CD4-positive, alpha-beta T cell (primary cell): ENCODE measurements around the gene TSSC4. TPM values are rescaled to one million over a fixed set of nuclear protein-coding genes. Genes with fewer than 3 reads are reported as not detected.
"Not testable (repeated sequence)": the region's sequence is repeated elsewhere in the genome, so short reads cannot be mapped to it uniquely, and the experiment has no call there.

Experiments used
- ATAC-seq: fragments of 200-7000 bp; cut with Tn5 transposase; one replicate; pipeline ENCODE4 v1.10.0; 2022; ENCODE audit warnings: mild to moderate bottlenecking; ENCODE audit not compliant: poor library complexity
- CTCF ChIA-PET: fragments of 350-600 bp; sonication (Branson Sonifier 250); formaldehyde crosslinking; loops from one replicate; lab custom pipeline; 2021; ENCODE audit warnings: antibody characterized with exemption, inconsistent platforms; lab: Charles Lee
- POLR2A ChIA-PET: fragments of 350-600 bp; sonication (Branson Sonifier 250); formaldehyde crosslinking; loops from one replicate; lab custom pipeline; 2021; ENCODE audit warnings: antibody characterized with exemption, inconsistent platforms; lab: Charles Lee
- DNase-seq, 14 experiments: peaks; one replicate each; pipeline ENCODE4 v3.0.0-alpha.2; 2013 to 2020; ENCODE audit warnings: mixed read lengths in 2 of 14
- H3K27ac ChIP-seq, 2 donors: one replicate each; pipeline versions ENCODE4 v1.5.1 to v1.7.0; 2013; ENCODE audit warnings: low read length in 2 of 2, low read depth in 1 of 2, mild to moderate bottlenecking in 1 of 2
- H3K27me3 ChIP-seq, 2 experiments: 1 replicate in 1 of 2; 2 replicates in 1 of 2; pipeline versions ENCODE4 v1.6.1 to v1.7.0; 2013; ENCODE audit warnings: low read length in 2 of 2, control low read depth in 1 of 2, mild to moderate bottlenecking in 1 of 2, moderate library complexity in 1 of 2; ENCODE audit not compliant: insufficient read depth in 2 of 2, control insufficient read depth in 1 of 2
- H3K36me3 ChIP-seq: one replicate; pipeline ENCODE4 v1.6.1; 2013; ENCODE audit warnings: low read length, control low read depth; ENCODE audit not compliant: insufficient read depth
- H3K4me1 ChIP-seq: one replicate; pipeline ENCODE4 v1.6.1; 2013; ENCODE audit warnings: low read length, control low read depth; ENCODE audit not compliant: insufficient read depth
- H3K4me3 ChIP-seq: one replicate; pipeline ENCODE4 v1.5.1; 2013; ENCODE audit warnings: mild to moderate bottlenecking, low read length, moderate library complexity
- H3K9me3 ChIP-seq, 2 experiments: 1 replicate in 1 of 2; 2 replicates in 1 of 2; pipeline versions ENCODE4 v1.6.1 to v1.7.0; 2013; ENCODE audit warnings: low read length in 2 of 2, mild to moderate bottlenecking in 2 of 2, control low read depth in 1 of 2, moderate library complexity in 1 of 2; ENCODE audit not compliant: control insufficient read depth in 1 of 2, insufficient read depth in 1 of 2
- H3K27ac Mint-ChIP-seq: one replicate; pipeline ENCODE4 v1.8.0; 2020; ENCODE audit warnings: mixed read lengths
- H3K27me3 Mint-ChIP-seq: one replicate; pipeline ENCODE4 v1.8.0; 2021; ENCODE audit warnings: mixed read lengths
- H3K36me3 Mint-ChIP-seq: one replicate; pipeline ENCODE4 v1.8.0; 2021; ENCODE audit warnings: low read depth, mixed read lengths
- H3K4me1 Mint-ChIP-seq: one replicate; pipeline ENCODE4 v1.8.0; 2021; ENCODE audit warnings: low read depth, mixed read lengths
- H3K4me3 Mint-ChIP-seq: one replicate; pipeline ENCODE4 v1.8.0; 2020; ENCODE audit warnings: mild to moderate bottlenecking, mixed read lengths
- H3K9me3 Mint-ChIP-seq: one replicate; pipeline ENCODE4 v1.8.0; 2020; ENCODE audit warnings: mixed read lengths
- intact Hi-C, 2 experiments: fragments of 100-400 bp; cut with DNase I in 1 of 2; cut with micrococcal nuclease in 1 of 2; formaldehyde crosslinking; loops; one replicate each; pipeline versions ENCODE4 v1.15.1 to v1.9.0; 2023 to 2025; cut with DNase I, micrococcal nuclease
- total RNA-seq, 174 experiments: library from RNA in 2 of 174; stranded (reverse) in 2 of 174; gene quantifications; one replicate each; pipeline ENCODE4 v1.2.3 and lab custom pipeline; 2021 to 2026
- TF ChIP-seq, protein P1 (sequence below): fragments of 200-600 bp; IDR thresholded peaks from one replicate; pipeline ENCODE4 v1.8.0; 2022; ENCODE audit warnings: antibody characterized with exemption, mild to moderate bottlenecking

The TSSC4 gene
- total RNA-seq, 2 experiments from 2014 or later = 47.5 to 50.0 TPM

GRCh38 chr11:2355000-2355644, 45.4 kb upstream of the TSSC4 start:
- POLR2A ChIA-PET = no interaction called here
- H3K27ac Mint-ChIP-seq = no peak overlapping the region
- Histone ChIP-seq H3K27me3 (no peaks in the 10 kb centered on the region), H3K4me1 (no peaks in the 10 kb centered on the region), H3K4me3 (no peak overlapping the region), H3K27ac (no peak overlapping the region), H3K9me3 (peaks cover 0 to 7% of the 10 kb centered on the region in 2 experiments), H3K36me3 (no peaks in the 10 kb centered on the region)
- ATAC-seq = no peak
- H3K9me3 Mint-ChIP-seq = no peaks in the 10 kb centered on the region
- no peaks in the 10 kb centered on the region for H3K36me3 Mint-ChIP-seq
- H3K4me3 Mint-ChIP-seq = no peak overlapping the region
- no peaks in the 10 kb centered on the region for H3K27me3 Mint-ChIP-seq
- no peak for DNase-seq
- H3K4me1 Mint-ChIP-seq = no peaks in the 10 kb centered on the region
- CTCF ChIA-PET = no interaction called here
- intact Hi-C loops = no loop called here
- TF ChIP-seq, protein P1, sequence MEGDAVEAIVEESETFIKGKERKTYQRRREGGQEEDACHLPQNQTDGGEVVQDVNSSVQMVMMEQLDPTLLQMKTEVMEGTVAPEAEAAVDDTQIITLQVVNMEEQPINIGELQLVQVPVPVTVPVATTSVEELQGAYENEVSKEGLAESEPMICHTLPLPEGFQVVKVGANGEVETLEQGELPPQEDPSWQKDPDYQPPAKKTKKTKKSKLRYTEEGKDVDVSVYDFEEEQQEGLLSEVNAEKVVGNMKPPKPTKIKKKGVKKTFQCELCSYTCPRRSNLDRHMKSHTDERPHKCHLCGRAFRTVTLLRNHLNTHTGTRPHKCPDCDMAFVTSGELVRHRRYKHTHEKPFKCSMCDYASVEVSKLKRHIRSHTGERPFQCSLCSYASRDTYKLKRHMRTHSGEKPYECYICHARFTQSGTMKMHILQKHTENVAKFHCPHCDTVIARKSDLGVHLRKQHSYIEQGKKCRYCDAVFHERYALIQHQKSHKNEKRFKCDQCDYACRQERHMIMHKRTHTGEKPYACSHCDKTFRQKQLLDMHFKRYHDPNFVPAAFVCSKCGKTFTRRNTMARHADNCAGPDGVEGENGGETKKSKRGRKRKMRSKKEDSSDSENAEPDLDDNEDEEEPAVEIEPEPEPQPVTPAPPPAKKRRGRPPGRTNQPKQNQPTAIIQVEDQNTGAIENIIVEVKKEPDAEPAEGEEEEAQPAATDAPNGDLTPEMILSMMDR = no peak

DNA sequence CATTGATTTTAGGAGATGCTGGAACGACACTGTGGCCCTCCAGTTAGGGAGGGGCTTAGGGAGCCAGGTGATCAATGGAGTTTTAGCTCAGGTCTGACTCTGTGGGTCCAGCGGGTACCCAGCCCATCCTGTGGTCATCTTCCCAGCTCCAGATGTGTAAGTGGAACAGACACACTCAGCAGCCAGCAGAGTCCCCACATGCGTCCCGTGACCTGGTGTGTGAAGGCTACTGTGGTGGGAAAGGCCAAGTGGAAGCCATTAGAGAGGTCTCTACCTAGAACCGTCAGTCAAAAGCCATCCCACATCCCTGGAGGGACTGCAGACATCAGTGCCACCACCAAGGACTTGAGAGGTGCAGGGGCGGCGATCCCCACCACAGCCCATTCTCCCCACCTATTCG, 43.3 kb upstream of the TSSC4 start:
- H3K27ac ChIP-seq = no peak overlapping the region
- H3K4me3 Mint-ChIP-seq = no peak overlapping the region
- intact Hi-C loops = no loop called here
- DNase-seq (no peak), ATAC-seq (no peak)
- H3K36me3 Mint-ChIP-seq = no peaks in the 10 kb centered on the region
- no peak overlapping the region for H3K4me3 ChIP-seq
- H3K4me1 ChIP-seq = no peaks in the 10 kb centered on the region
- no peaks in the 10 kb centered on the region for H3K4me1 Mint-ChIP-seq
- no peaks in the 10 kb centered on the region for H3K9me3 ChIP-seq
- POLR2A ChIA-PET = no interaction called here
- no peaks in the 10 kb centered on the region for H3K36me3 ChIP-seq
- H3K9me3 Mint-ChIP-seq = no peaks in the 10 kb centered on the region
- TF ChIP-seq, protein P1 = no peak
- no peak overlapping the region for H3K27ac Mint-ChIP-seq
- no peaks in the 10 kb centered on the region for H3K27me3 ChIP-seq
- no peaks in the 10 kb centered on the region for H3K27me3 Mint-ChIP-seq
- CTCF ChIA-PET = no interaction called here

GRCh38 chr11:2357651-2358050, 42.9 kb upstream of the TSSC4 start:
- H3K4me3 ChIP-seq, H3K4me1 ChIP-seq, H3K27ac ChIP-seq, CTCF ChIA-PET, intact Hi-C loops, H3K27ac Mint-ChIP-seq, DNase-seq, H3K9me3 ChIP-seq, H3K4me1 Mint-ChIP-seq, H3K36me3 ChIP-seq, H3K4me3 Mint-ChIP-seq, H3K27me3 ChIP-seq, ATAC-seq, POLR2A ChIA-PET, H3K27me3 Mint-ChIP-seq, H3K36me3 Mint-ChIP-seq, H3K9me3 Mint-ChIP-seq: not testable (repeated sequence)
